ENCODE measurements around the gene CMTM1.

- TF ChIP-seq CTCF (conservative IDR thresholded peaks at IDR 0.05; ENCODE audit: low read depth in 2 of 2), result no peak
- no peak for TF ChIP-seq POLR2AphosphoS5 (IDR thresholded peaks at IDR 0.05; ENCODE audit: low read depth)
- TF ChIP-seq, protein P1, sequence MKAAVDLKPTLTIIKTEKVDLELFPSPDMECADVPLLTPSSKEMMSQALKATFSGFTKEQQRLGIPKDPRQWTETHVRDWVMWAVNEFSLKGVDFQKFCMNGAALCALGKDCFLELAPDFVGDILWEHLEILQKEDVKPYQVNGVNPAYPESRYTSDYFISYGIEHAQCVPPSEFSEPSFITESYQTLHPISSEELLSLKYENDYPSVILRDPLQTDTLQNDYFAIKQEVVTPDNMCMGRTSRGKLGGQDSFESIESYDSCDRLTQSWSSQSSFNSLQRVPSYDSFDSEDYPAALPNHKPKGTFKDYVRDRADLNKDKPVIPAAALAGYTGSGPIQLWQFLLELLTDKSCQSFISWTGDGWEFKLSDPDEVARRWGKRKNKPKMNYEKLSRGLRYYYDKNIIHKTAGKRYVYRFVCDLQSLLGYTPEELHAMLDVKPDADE (IDR thresholded peaks at IDR 0.05), result no peak
- TF ChIP-seq REST (IDR thresholded peaks at IDR 0.05; ENCODE audit: unreplicated experiment), result no peak
- TF ChIP-seq JUNB (IDR thresholded peaks at IDR 0.05; ENCODE audit: unreplicated experiment), result no peak
- TF ChIP-seq EZH2 (IDR thresholded peaks at IDR 0.05; ENCODE audit: low read depth, unreplicated experiment), result no peak
These were observed 6.1 kb upstream of the CMTM1 start for GRCh38 chr16:66560107-66560506.
